ENCODE data around the gene CHTF18. TPM values are rescaled to one million over a fixed set of nuclear protein-coding genes. Genes with fewer than 3 reads are reported as not detected.

The CHTF18 gene
- total and polyA plus RNA-seq, 2 experiments from 2014 or later = 9.7 to 18.1 TPM

- Histone ChIP-seq H3K4me1 (ENCODE audit: insufficient read depth) (no peaks in the 10 kb centered on the region), H3K27me3 (no peaks in the 10 kb centered on the region), H3K36me3 (replicated peaks; ENCODE audit: insufficient read depth, low read depth) (no peaks in the 10 kb centered on the region), H3K79me2 (no peaks in the 10 kb centered on the region), H2AFZ (no peak overlapping the region), H3K9me3 (ENCODE audit: low read depth) (no peaks in the 10 kb centered on the region), H3K9me2 (replicated peaks; ENCODE audit: insufficient read depth) (no peaks in the 10 kb centered on the region), H3K4me2 (no peak overlapping the region), H3K4me3 (no peak overlapping the region), H4K20me1 (ENCODE audit: insufficient read depth, poor library complexity, severe bottlenecking) (no peaks in the 10 kb centered on the region), H3K27ac (no peak overlapping the region)
- no peak for DNase-seq (ENCODE audit: low spot score)
- TF ChIP-seq EZH2phosphoT487 (IDR thresholded peaks at IDR 0.05; ENCODE audit: low read depth, severe bottlenecking, unreplicated experiment) (no peak), EZH2 (IDR thresholded peaks at IDR 0.05; ENCODE audit: borderline replicate concordance) (no peak), CTCF (IDR thresholded peaks at IDR 0.05; ENCODE audit: poor library complexity) (no peak)
- 95% methylated on average over 48 of the region's 48 CpGs for WGBS (ENCODE audit: low lambda C conversion rate, missing lambda C conversion rate)
These were observed 56.4 kb downstream of the CHTF18 start for GRCh38 chr16:844638-845350.

- Histone ChIP-seq H3K27me3 (no peaks in the 10 kb centered on the region), H3K79me2 (no peaks in the 10 kb centered on the region), H3K4me2 (no peak overlapping the region), H3K27ac (no peak overlapping the region), H2AFZ (no peak overlapping the region), H3K9me3 (ENCODE audit: low read depth) (no peaks in the 10 kb centered on the region), H3K9me2 (replicated peaks; ENCODE audit: insufficient read depth) (no peaks in the 10 kb centered on the region), H3K36me3 (replicated peaks; ENCODE audit: insufficient read depth, low read depth) (no peaks in the 10 kb centered on the region), H4K20me1 (ENCODE audit: insufficient read depth, poor library complexity, severe bottlenecking) (no peaks in the 10 kb centered on the region), H3K4me3 (no peak overlapping the region), H3K4me1 (ENCODE audit: insufficient read depth) (no peaks in the 10 kb centered on the region)
- WGBS (ENCODE audit: low lambda C conversion rate, missing lambda C conversion rate) = 94% methylated on average over 25 of the region's 26 CpGs
- no peak for DNase-seq (ENCODE audit: low spot score)
- TF ChIP-seq EZH2 (IDR thresholded peaks at IDR 0.05; ENCODE audit: borderline replicate concordance) (no peak), EZH2phosphoT487 (IDR thresholded peaks at IDR 0.05; ENCODE audit: low read depth, severe bottlenecking, unreplicated experiment) (no peak), CTCF (IDR thresholded peaks at IDR 0.05; ENCODE audit: poor library complexity) (no peak)
These were observed 56.9 kb downstream of the CHTF18 start for GRCh38 chr16:845351-845745.

- Histone ChIP-seq H3K4me1 (ENCODE audit: insufficient read depth) (no peaks in the 10 kb centered on the region), H3K4me2 (no peak overlapping the region), H3K9me3 (ENCODE audit: low read depth) (no peaks in the 10 kb centered on the region), H3K27ac (no peak overlapping the region), H3K4me3 (no peak overlapping the region), H3K27me3 (no peaks in the 10 kb centered on the region), H4K20me1 (ENCODE audit: insufficient read depth, poor library complexity, severe bottlenecking) (no peaks in the 10 kb centered on the region), H2AFZ (no peak overlapping the region), H3K36me3 (replicated peaks; ENCODE audit: insufficient read depth, low read depth) (no peaks in the 10 kb centered on the region), H3K79me2 (no peaks in the 10 kb centered on the region), H3K9me2 (replicated peaks; ENCODE audit: insufficient read depth) (no peaks in the 10 kb centered on the region)
- DNase-seq (ENCODE audit: low spot score) = no peak
- TF ChIP-seq EZH2 (IDR thresholded peaks at IDR 0.05; ENCODE audit: borderline replicate concordance) = no peak
- no peak for TF ChIP-seq EZH2phosphoT487 (IDR thresholded peaks at IDR 0.05; ENCODE audit: low read depth, severe bottlenecking, unreplicated experiment)
- TF ChIP-seq CTCF (IDR thresholded peaks at IDR 0.05; ENCODE audit: poor library complexity) = no peak
- WGBS (ENCODE audit: low lambda C conversion rate, missing lambda C conversion rate) = 94% methylated on average over 10 of the region's 10 CpGs
These were observed 58.7 kb downstream of the CHTF18 start for GRCh38 chr16:847151-847550.

MicroRNA genes within 50 kb of the gene (microRNA counts, 767-probe panel; counts per million panel counts)
- not detected for microRNA hsa-miR-662

Small RNA genes lying within 50 kb of the gene (microRNA-seq; reads per million reads assigned to microRNA genes)
- gene MIR662 = not detected

Small RNA genes lying within 50 kb of the gene (small RNA-seq; reads per million reads assigned to genes)
- not detected for gene MIR662

Other genes starting within 250 kb of the CHTF18 start
- not detected in 2 replicates for gene PRR35, start 228.2 kb upstream of the CHTF18 start, total RNA-seq
- not detected in 2 replicates for gene PRR35, start 228.2 kb upstream of the CHTF18 start, polyA plus RNA-seq
- 1.0 and 1.2 TPM in 2 replicates for gene NHLRC4, start 221.6 kb upstream of the CHTF18 start, total RNA-seq
- gene NHLRC4, start 221.6 kb upstream of the CHTF18 start, polyA plus RNA-seq = 0.25 and 1.7 TPM in 2 replicates
- 26.7 and 30.0 TPM in 2 replicates for gene PIGQ, start 218.7 kb upstream of the CHTF18 start, total RNA-seq
- gene PIGQ, start 218.7 kb upstream of the CHTF18 start, polyA plus RNA-seq = 58.6 and 64.6 TPM in 2 replicates
- gene RAB40C, start 198.6 kb upstream of the CHTF18 start, total RNA-seq = 28.4 and 30.2 TPM in 2 replicates
- gene RAB40C, start 198.6 kb upstream of the CHTF18 start, polyA plus RNA-seq = 30.8 and 32.7 TPM in 2 replicates
- gene WFIKKN1, start 157.6 kb upstream of the CHTF18 start, total RNA-seq = 0.24 and 0.43 TPM in 2 replicates
- 0.88 and 2.1 TPM in 2 replicates for gene WFIKKN1, start 157.6 kb upstream of the CHTF18 start, polyA plus RNA-seq
- gene METTL26, start 152.3 kb upstream of the CHTF18 start, total RNA-seq = 75.4 and 77.9 TPM in 2 replicates
- 151 and 155 TPM in 2 replicates for gene METTL26, start 152.3 kb upstream of the CHTF18 start, polyA plus RNA-seq
- 43.0 and 61.4 TPM in 2 replicates for gene MCRIP2, start 146.8 kb upstream of the CHTF18 start, total RNA-seq
- 95.2 and 100 TPM in 2 replicates for gene MCRIP2, start 146.8 kb upstream of the CHTF18 start, polyA plus RNA-seq
- 6.4 and 14.4 TPM in 2 replicates for gene WDR90, start 139.3 kb upstream of the CHTF18 start, total RNA-seq
- gene WDR90, start 139.3 kb upstream of the CHTF18 start, polyA plus RNA-seq = 25.1 and 30.3 TPM in 2 replicates
- 41.8 and 63.2 TPM in 2 replicates for gene RHOT2, start 120.5 kb upstream of the CHTF18 start, total RNA-seq
- 158 and 201 TPM in 2 replicates for gene RHOT2, start 120.5 kb upstream of the CHTF18 start, polyA plus RNA-seq
- gene RHBDL1, start 112.9 kb upstream of the CHTF18 start, total RNA-seq = 2.3 and 3.4 TPM in 2 replicates
- gene RHBDL1, start 112.9 kb upstream of the CHTF18 start, polyA plus RNA-seq = 4.2 and 8.1 TPM in 2 replicates
- gene STUB1, start 108.2 kb upstream of the CHTF18 start, total RNA-seq = 116 TPM in 2 replicates
- gene STUB1, start 108.2 kb upstream of the CHTF18 start, polyA plus RNA-seq = 231 and 249 TPM in 2 replicates
- 44.3 and 47.8 TPM in 2 replicates for gene JMJD8, start 104.3 kb upstream of the CHTF18 start, total RNA-seq
- gene JMJD8, start 104.3 kb upstream of the CHTF18 start, polyA plus RNA-seq = 83.4 and 84.3 TPM in 2 replicates
- gene WDR24, start 98.2 kb upstream of the CHTF18 start, total RNA-seq = 6.7 and 15.1 TPM in 2 replicates
- gene WDR24, start 98.2 kb upstream of the CHTF18 start, polyA plus RNA-seq = 22.2 and 24.0 TPM in 2 replicates
- gene FBXL16, start 82.8 kb upstream of the CHTF18 start, total RNA-seq = 0.07 and 0.28 TPM in 2 replicates
- gene FBXL16, start 82.8 kb upstream of the CHTF18 start, polyA plus RNA-seq = 0.28 and 0.38 TPM in 2 replicates
- 8.3 and 22.7 TPM in 2 replicates for gene METRN, start 73.5 kb upstream of the CHTF18 start, total RNA-seq
- 68.1 and 80.4 TPM in 2 replicates for gene METRN, start 73.5 kb upstream of the CHTF18 start, polyA plus RNA-seq
- 32.0 and 38.8 TPM in 2 replicates for gene ANTKMT, start 67.5 kb upstream of the CHTF18 start, total RNA-seq
- gene ANTKMT, start 67.5 kb upstream of the CHTF18 start, polyA plus RNA-seq = 81.0 and 81.8 TPM in 2 replicates
- gene CCDC78, start 62.2 kb upstream of the CHTF18 start, total RNA-seq = 2.2 and 3.4 TPM in 2 replicates
- gene CCDC78, start 62.2 kb upstream of the CHTF18 start, polyA plus RNA-seq = 5.8 and 6.8 TPM in 2 replicates
- gene HAGHL, start 61.5 kb upstream of the CHTF18 start, total RNA-seq = 14.5 and 15.5 TPM in 2 replicates
- gene HAGHL, start 61.5 kb upstream of the CHTF18 start, polyA plus RNA-seq = 31.5 and 32.3 TPM in 2 replicates
- 28.5 and 39.0 TPM in 2 replicates for gene CIAO3, start 47.6 kb upstream of the CHTF18 start, total RNA-seq
- 42.8 and 61.8 TPM in 2 replicates for gene CIAO3, start 47.6 kb upstream of the CHTF18 start, polyA plus RNA-seq
- gene MSLN, start 27.9 kb upstream of the CHTF18 start, total RNA-seq = 2.4 and 2.5 TPM in 2 replicates
- 5.6 and 8.0 TPM in 2 replicates for gene MSLN, start 27.9 kb upstream of the CHTF18 start, polyA plus RNA-seq
- gene RPUSD1, start 239 bp upstream of the CHTF18 start, total RNA-seq = 25.2 and 27.6 TPM in 2 replicates
- gene RPUSD1, start 239 bp upstream of the CHTF18 start, polyA plus RNA-seq = 34.5 and 37.8 TPM in 2 replicates
- gene GNG13, start 12.1 kb downstream of the CHTF18 start, total RNA-seq = not detected in 2 replicates
- not detected in 2 replicates for gene GNG13, start 12.1 kb downstream of the CHTF18 start, polyA plus RNA-seq
- 25.8 and 27.2 TPM in 2 replicates for gene LMF1, start 182.4 kb downstream of the CHTF18 start, total RNA-seq
- gene LMF1, start 182.4 kb downstream of the CHTF18 start, polyA plus RNA-seq = 29.3 and 34.3 TPM in 2 replicates
- 2.7 and 3.8 TPM in 2 replicates for gene SOX8, start 193.2 kb downstream of the CHTF18 start, total RNA-seq
- 3.8 and 4.7 TPM in 2 replicates for gene SOX8, start 193.2 kb downstream of the CHTF18 start, polyA plus RNA-seq